ENCODE results near the gene SUOX.

Gene SUOX

GRCh38 chr12:56029666-56030293, 32.7 kb downstream of the SUOX start:
- peaks cover 6% of the 10 kb centered on the region for H3K79me1 ChIP-seq (ENCODE audit: low read length)
- H4K91ac ChIP-seq (ENCODE audit: low read depth, low read length): no peak overlapping the region
- peak; percentile 37 to 79 for DNase-seq
- no peak overlapping the region for H3K4ac ChIP-seq (ENCODE audit: low read depth, low read length)
- WGBS (ENCODE audit: extremely low coverage, insufficient coverage, insufficient read length): no CpG with 5 or more reads among the region's 6 CpGs
- H3K4me3 ChIP-seq (ENCODE audit: low read depth, low read length): no peak overlapping the region
- no peak overlapping the region for H4K8ac ChIP-seq (ENCODE audit: low read depth, low read length)
- H3K4me2 ChIP-seq (ENCODE audit: low read length): no peak overlapping the region
- no peak overlapping the region for H3K14ac ChIP-seq (ENCODE audit: low read length)
- H3K23ac ChIP-seq (ENCODE audit: low read length): no peak overlapping the region
- peaks cover 19 to 21% of the 10 kb centered on the region in 2 experiments for H3K36me3 ChIP-seq (ENCODE audit: control insufficient read depth in 1 of 2, insufficient read depth in 2 of 2, low read length in 2 of 2)
- no peaks in the 10 kb centered on the region for H3K9me3 ChIP-seq (ENCODE audit: insufficient read depth, low read depth, low read length)
- peak overlapping the region; percentile 74 for H3K27ac ChIP-seq (ENCODE audit: low read depth, low read length)
- H3K79me2 ChIP-seq (ENCODE audit: control insufficient read depth, insufficient read depth, low read length, poor library complexity): no peaks in the 10 kb centered on the region
- no peak overlapping the region for H2BK12ac ChIP-seq (ENCODE audit: low read length)
- H3K9ac ChIP-seq (ENCODE audit: low read length): no peak overlapping the region
- peak overlapping the region; percentile 12 for H2BK5ac ChIP-seq (ENCODE audit: low read depth, low read length, poor library complexity)
- H3K18ac ChIP-seq (ENCODE audit: low read length): no peak overlapping the region
- no peak overlapping the region for H2BK120ac ChIP-seq (ENCODE audit: insufficient read depth, low read length, poor library complexity)
- no peak overlapping the region for H4K12ac ChIP-seq (ENCODE audit: low read depth, low read length)
- no peak overlapping the region for H2AK5ac ChIP-seq (ENCODE audit: low read length)
- peaks cover 2 to 10% of the 10 kb centered on the region in 2 experiments for H3K4me1 ChIP-seq (ENCODE audit: control insufficient read depth in 1 of 2, insufficient read depth in 2 of 2, low read length in 2 of 2)
- H3K27me3 ChIP-seq (ENCODE audit: insufficient read depth, low read length): no peaks in the 10 kb centered on the region
- H2AFZ ChIP-seq (ENCODE audit: insufficient read depth, low read length, poor library complexity): no peak overlapping the region

- no CpG with 5 or more reads among the region's 1 CpG for WGBS (ENCODE audit: extremely low coverage, insufficient coverage, insufficient read length)
- Histone ChIP-seq H3K4me2 (ENCODE audit: low read length) (no peak overlapping the region), H4K91ac (ENCODE audit: low read depth, low read length) (no peak overlapping the region), H2BK120ac (ENCODE audit: insufficient read depth, low read length, poor library complexity) (no peak overlapping the region), H2BK5ac (ENCODE audit: low read depth, low read length, poor library complexity) (no peak overlapping the region), H3K9ac (ENCODE audit: low read length) (no peak overlapping the region), H2AK5ac (ENCODE audit: low read length) (no peak overlapping the region), H2BK12ac (ENCODE audit: low read length) (no peak overlapping the region), H3K4me3 (ENCODE audit: low read depth, low read length) (no peak overlapping the region), H3K79me2 (ENCODE audit: control insufficient read depth, insufficient read depth, low read length, poor library complexity) (no peaks in the 10 kb centered on the region), H3K18ac (ENCODE audit: low read length) (no peak overlapping the region), H3K27ac (ENCODE audit: low read depth, low read length) (no peak overlapping the region), H2AFZ (ENCODE audit: insufficient read depth, low read length, poor library complexity) (no peak overlapping the region), H3K9me3 (ENCODE audit: insufficient read depth, low read depth, low read length) (peaks cover 2% of the 10 kb centered on the region), H3K4me1 (ENCODE audit: control insufficient read depth in 1 of 2, insufficient read depth in 2 of 2, low read length in 2 of 2) (peaks cover 2 to 7% of the 10 kb centered on the region in 2 experiments), H3K79me1 (ENCODE audit: low read length) (peaks cover 3% of the 10 kb centered on the region), H3K14ac (ENCODE audit: low read length) (no peak overlapping the region), H3K4ac (ENCODE audit: low read depth, low read length) (no peak overlapping the region), H4K12ac (ENCODE audit: low read depth, low read length) (no peak overlapping the region), H4K8ac (ENCODE audit: low read depth, low read length) (no peak overlapping the region), H3K23ac (ENCODE audit: low read length) (no peak overlapping the region), H3K27me3 (ENCODE audit: insufficient read depth, low read length) (no peaks in the 10 kb centered on the region), H3K36me3 (ENCODE audit: control insufficient read depth in 1 of 2, insufficient read depth in 2 of 2, low read length in 2 of 2) (peaks cover 15 to 17% of the 10 kb centered on the region in 2 experiments)
- no peak for DNase-seq
Observed at GRCh38 chr12:56031987-56032386, 34.9 kb downstream of the SUOX start.

GRCh38 chr12:56034586-56035332, 37.7 kb downstream of the SUOX start:
- Histone ChIP-seq H2BK5ac (ENCODE audit: low read depth, low read length, poor library complexity) (no peak overlapping the region), H4K12ac (ENCODE audit: low read depth, low read length) (no peak overlapping the region), H3K4me1 (ENCODE audit: control insufficient read depth in 1 of 2, insufficient read depth in 2 of 2, low read length in 2 of 2) (no peaks in the 10 kb centered on the region), H3K79me1 (ENCODE audit: low read length) (no peaks in the 10 kb centered on the region), H4K8ac (ENCODE audit: low read depth, low read length) (no peak overlapping the region), H3K36me3 (ENCODE audit: control insufficient read depth in 1 of 2, insufficient read depth in 2 of 2, low read length in 2 of 2) (peaks cover 13 to 17% of the 10 kb centered on the region in 2 experiments), H3K27me3 (ENCODE audit: insufficient read depth, low read length) (no peaks in the 10 kb centered on the region), H3K79me2 (ENCODE audit: control insufficient read depth, insufficient read depth, low read length, poor library complexity) (no peaks in the 10 kb centered on the region), H3K18ac (ENCODE audit: low read length) (no peak overlapping the region), H3K4me2 (ENCODE audit: low read length) (no peak overlapping the region), H3K9me3 (ENCODE audit: insufficient read depth, low read depth, low read length) (peaks cover 2% of the 10 kb centered on the region), H2BK12ac (ENCODE audit: low read length) (no peak overlapping the region), H2AK5ac (ENCODE audit: low read length) (no peak overlapping the region), H3K9ac (ENCODE audit: low read length) (no peak overlapping the region), H3K27ac (ENCODE audit: low read depth, low read length) (no peak overlapping the region), H3K14ac (ENCODE audit: low read length) (no peak overlapping the region), H2AFZ (ENCODE audit: insufficient read depth, low read length, poor library complexity) (no peak overlapping the region), H3K23ac (ENCODE audit: low read length) (no peak overlapping the region), H3K4ac (ENCODE audit: low read depth, low read length) (no peak overlapping the region), H2BK120ac (ENCODE audit: insufficient read depth, low read length, poor library complexity) (no peak overlapping the region), H4K91ac (ENCODE audit: low read depth, low read length) (no peak overlapping the region), H3K4me3 (ENCODE audit: low read depth, low read length) (no peak overlapping the region)
- DNase-seq: no peak
- no CpG with 5 or more reads among the region's 21 CpGs for WGBS (ENCODE audit: extremely low coverage, insufficient coverage, insufficient read length)

GRCh38 chr12:56037161-56037560, 40.1 kb downstream of the SUOX start:
- Histone ChIP-seq H3K23ac (ENCODE audit: low read length) (no peak overlapping the region), H3K27ac (ENCODE audit: low read depth, low read length) (no peak overlapping the region), H3K18ac (ENCODE audit: low read length) (no peak overlapping the region), H3K36me3 (ENCODE audit: control insufficient read depth in 1 of 2, insufficient read depth in 2 of 2, low read length in 2 of 2) (peaks cover 13 to 16% of the 10 kb centered on the region in 2 experiments), H3K14ac (ENCODE audit: low read length) (no peak overlapping the region), H3K79me1 (ENCODE audit: low read length) (peaks cover 4% of the 10 kb centered on the region), H4K8ac (ENCODE audit: low read depth, low read length) (no peak overlapping the region), H3K9me3 (ENCODE audit: insufficient read depth, low read depth, low read length) (peaks cover 2% of the 10 kb centered on the region), H3K4ac (ENCODE audit: low read depth, low read length) (no peak overlapping the region), H3K4me3 (ENCODE audit: low read depth, low read length) (no peak overlapping the region), H4K12ac (ENCODE audit: low read depth, low read length) (no peak overlapping the region), H2AFZ (ENCODE audit: insufficient read depth, low read length, poor library complexity) (no peak overlapping the region), H3K4me2 (ENCODE audit: low read length) (no peak overlapping the region), H3K27me3 (ENCODE audit: insufficient read depth, low read length) (no peaks in the 10 kb centered on the region), H3K9ac (ENCODE audit: low read length) (peak overlapping the region; percentile 51), H2BK120ac (ENCODE audit: insufficient read depth, low read length, poor library complexity) (no peak overlapping the region), H3K79me2 (ENCODE audit: control insufficient read depth, insufficient read depth, low read length, poor library complexity) (peaks cover 2% of the 10 kb centered on the region), H2BK5ac (ENCODE audit: low read depth, low read length, poor library complexity) (no peak overlapping the region), H4K91ac (ENCODE audit: low read depth, low read length) (no peak overlapping the region), H3K4me1 (ENCODE audit: control insufficient read depth in 1 of 2, insufficient read depth in 2 of 2, low read length in 2 of 2) (peaks cover 0 to 3% of the 10 kb centered on the region in 2 experiments), H2BK12ac (ENCODE audit: low read length) (no peak overlapping the region), H2AK5ac (ENCODE audit: low read length) (no peak overlapping the region)
- WGBS (ENCODE audit: extremely low coverage, insufficient coverage, insufficient read length): no CpG with 5 or more reads among the region's 2 CpGs
- no peak for DNase-seq
